HG02642 (cell line): ENCODE data around the gene SLC6A8.
"Not testable (repeated sequence)": the region's sequence is repeated elsewhere in the genome, so short reads cannot be mapped to it uniquely, and the experiment has no call there.

Experiments used
- ATAC-seq: cut with Tn5 transposase; IDR thresholded peaks from one replicate; pipeline ENCODE4 v1.9.1; 2021; ENCODE audit warnings: mild to moderate bottlenecking; ENCODE audit not compliant: unreplicated experiment, poor library complexity

SLC6A8 gene

DNA sequence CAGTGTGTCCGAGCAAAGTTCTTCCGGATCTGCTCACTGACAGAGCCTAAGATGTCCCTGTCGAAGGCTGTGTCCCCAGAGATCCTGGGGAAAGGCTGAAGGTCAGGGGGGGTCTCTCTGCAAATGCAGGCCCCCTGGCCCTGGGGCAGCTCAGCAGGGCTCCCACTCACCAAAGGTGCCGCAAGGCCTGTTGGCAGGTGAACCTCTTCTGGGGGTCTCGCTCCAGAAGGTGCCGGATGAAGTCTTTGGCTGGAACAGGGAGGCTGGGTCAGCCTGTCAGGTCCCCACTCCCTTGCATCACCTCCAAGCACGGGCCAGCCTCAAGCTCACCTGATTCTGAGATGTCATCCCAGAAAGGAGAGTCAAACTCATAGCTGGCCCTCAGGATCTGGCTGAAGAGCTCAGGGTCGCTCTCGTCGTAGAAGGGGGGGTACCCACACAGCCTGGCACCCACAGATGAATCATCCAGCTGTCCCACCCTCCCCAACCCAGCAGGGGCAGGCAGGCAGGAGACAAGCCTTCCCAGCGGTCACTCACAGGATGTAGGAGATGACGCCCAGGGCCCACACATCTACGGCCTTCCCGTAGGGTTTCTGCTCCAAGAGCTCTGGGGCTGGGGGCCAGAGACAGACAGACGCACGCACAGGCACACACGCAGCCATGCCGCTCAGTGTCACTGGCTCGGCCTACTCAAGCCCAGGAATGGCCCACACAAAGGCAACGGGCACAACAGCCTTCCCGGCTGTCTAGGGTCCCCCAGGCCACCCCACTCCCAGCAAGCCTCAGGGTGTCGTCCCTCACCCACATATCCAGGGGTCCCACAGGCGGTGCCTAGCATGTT lies 16.8 kb upstream of the SLC6A8 start:
- no peak for ATAC-seq

DNA sequence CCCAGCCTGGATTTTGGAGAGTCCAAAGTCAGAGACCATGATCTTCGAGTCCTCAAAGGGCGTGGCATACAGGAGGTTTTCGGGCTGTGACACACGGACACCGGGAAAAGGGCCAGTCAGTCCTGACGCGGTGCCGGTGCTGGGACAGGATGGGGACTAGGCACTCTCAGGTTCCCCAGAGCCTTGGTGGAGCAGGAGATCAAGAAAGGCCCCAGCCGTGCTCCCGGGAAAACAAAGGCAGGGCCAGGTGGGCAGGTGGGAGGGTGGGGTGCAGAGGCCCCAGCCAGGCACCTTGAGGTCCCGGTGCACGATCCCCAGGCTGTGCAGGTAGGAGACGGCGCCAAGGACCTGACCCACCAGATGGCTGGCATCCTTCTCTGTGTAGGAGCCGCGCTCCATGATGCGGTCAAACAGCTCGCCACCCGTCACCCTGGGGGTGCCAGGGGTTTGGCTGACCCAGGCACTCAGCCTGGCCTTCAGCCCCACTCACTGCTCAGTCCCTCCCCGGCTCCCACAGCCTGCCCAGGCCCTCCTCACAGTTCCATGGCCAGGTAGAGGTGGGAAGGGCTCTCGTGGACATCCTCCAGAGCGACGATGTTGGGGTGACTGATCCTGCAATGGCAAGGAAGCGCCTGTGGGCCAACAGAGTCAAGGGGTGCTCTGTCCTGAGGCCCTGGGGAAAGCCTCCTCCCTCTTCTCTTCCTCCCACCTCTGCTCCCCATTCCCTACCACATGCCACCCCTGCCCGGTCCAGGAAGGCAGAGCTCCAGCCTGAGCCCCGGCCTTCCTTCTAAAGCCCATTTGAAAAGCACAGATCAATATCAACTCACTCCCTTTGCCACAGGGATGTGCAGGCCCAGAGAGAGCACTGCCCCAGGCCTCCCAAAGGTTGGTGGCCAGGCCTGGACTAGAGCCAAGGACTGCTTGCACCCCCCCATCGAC lies 15.9 kb upstream of the SLC6A8 start:
- no peak for ATAC-seq

DNA sequence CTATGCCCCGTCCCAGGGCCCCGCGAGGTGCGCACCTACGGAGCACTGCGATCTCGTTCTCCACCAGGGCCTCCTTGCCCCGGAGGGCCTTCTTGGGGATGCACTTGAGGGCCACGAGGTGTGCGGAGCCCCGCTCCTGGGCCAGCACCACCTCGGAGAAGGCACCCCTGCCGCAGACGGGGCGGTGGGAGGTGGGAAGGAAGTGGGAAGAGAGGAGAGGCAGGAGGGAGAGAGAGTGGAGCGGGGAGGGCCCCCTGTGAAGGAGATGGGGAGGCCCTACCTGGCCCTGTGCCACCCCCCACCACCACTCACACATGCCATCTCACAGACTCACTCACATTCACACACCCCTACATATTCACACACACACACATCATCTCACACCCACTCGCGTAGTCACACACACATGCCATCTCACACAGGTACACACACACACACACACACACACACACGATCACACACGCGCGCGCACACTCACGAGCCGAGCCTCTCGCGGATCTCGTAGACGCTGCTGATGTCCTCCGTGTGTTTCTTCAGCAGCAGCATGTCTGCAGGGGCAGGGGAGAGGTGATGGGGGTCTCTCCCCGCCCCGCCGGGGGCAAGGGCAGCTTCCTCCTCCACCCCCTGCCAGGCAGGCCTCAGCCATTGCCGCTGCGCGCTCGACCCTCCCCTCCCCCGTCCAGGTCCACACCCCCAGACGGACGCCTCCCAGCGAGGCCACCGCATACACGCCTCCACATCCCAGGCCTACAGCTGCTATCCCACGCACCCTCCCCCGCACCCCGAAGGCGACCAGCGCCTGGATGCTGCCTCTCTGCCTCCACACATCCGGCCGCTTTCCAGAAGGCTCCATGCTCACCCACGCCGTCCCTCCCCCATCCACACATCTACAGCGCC lies 14.9 kb upstream of the SLC6A8 start:
- ATAC-seq, result no peak

DNA sequence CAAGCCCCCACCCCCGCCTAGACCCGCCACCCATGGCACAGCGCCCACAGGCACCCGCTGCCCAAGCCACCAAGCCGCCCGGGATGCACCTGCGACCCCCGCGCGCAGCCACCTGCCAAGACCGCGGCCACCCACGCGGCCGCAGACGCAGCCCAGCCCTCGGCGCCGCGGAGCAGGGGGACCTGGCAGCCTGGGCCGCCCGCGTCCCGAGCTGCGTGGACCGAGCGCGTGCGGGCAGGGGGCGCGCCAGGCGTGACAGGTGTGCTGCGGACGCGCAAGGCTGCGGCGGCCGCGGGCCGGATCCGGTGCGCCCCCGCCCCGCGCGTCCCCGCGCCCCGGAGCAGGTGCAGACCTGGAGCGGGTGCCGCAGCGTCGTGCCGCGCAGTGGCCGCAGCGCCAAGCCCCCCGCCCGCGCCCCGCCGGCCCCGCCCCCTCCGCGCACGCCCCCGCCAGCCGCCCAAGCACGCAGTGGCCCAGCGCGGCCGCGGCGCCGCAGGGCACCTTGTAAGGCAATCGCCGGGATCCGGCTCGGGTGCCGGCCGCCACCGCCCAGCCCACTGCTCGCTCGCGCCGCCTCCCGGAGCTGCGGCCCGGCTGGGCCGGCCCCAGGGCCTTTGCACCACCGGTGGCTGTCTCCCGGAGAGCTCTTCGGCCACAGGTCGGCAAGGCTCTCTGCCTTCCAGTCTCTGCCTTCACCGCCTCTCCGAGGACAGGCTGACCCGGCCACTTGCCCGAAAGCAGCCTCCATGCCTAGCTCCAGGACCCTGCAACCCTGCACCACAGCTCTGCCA lies 14.1 kb upstream of the SLC6A8 start, which contains the start of gene PNCK:
Gene PNCK, minus strand, starts transcription at position 386 of the 791 bp plus-strand sequence. CDS start 737 bp downstream, outside the sequence.
- ATAC-seq, result no peak

DNA sequence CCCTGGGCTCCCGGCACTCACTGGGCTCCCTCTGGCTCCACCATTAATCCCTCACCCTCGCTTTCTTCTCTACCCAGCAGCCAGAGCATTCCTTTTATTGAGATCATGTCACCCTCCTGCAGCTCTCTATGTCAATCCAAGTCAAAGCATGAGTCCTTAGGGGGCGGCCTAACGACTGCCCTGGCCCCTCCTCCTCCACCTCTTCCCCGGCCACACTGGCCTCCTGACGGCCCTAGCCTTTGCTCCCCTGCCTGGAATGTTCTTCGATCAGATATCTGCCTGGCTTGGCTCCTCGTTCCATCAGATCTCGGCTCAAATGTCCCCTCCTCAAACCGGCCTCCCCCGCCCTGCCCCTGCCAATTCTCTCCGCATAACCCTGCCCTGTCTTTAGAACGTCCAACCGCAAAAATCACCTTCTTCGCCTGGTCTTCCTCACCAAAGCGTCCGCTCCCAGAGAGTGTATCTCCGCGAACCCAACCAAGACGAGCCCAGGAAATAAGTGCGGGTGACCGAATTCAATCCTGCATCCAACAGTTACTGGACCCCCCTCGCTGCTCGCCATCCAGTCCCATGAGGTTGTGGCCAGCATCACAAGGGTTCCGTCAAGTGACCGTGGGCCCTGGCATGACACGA lies 13.4 kb upstream of the SLC6A8 start:
- no peak for ATAC-seq

DNA sequence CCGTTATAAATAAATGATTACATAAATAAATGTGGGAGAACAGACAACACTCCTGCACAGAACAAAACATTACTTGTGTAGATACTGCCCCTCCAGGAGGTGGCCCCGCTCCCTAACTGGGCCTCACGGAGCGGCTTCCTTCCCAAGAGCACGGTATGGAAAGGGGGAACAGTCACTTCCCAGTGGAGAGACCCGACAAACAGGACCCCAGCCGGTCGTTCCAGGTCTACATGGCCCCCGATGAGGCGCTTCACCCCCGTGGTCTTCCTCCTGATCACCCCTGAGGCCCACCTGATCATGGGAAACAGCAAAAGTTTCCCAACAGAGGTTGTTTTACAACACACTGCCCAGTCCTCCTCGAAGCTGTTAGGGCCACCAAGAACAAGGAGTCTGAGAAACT lies 6.6 kb upstream of the SLC6A8 start:
- ATAC-seq, result no peak

DNA sequence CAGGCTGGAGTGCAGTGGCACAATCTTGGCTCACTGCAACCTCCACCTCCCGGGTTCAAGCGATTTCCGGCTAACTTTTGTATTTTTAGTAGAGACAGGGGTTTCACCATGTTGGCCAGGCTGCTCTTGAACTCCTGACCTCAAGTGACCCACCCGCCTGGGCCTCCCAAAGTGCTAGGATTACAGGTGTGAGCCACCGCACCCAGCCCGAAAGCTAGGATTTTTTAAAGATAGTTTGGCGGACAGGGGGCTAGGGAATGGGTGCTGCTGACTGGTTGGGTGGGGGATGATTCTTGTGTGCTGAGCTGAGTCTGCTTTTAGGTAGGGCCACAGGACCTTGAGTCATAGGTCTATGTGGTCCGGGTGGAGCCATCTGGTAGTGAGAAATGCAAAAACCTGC lies 4.2 kb upstream of the SLC6A8 start:
- not testable (repeated sequence) for ATAC-seq

DNA sequence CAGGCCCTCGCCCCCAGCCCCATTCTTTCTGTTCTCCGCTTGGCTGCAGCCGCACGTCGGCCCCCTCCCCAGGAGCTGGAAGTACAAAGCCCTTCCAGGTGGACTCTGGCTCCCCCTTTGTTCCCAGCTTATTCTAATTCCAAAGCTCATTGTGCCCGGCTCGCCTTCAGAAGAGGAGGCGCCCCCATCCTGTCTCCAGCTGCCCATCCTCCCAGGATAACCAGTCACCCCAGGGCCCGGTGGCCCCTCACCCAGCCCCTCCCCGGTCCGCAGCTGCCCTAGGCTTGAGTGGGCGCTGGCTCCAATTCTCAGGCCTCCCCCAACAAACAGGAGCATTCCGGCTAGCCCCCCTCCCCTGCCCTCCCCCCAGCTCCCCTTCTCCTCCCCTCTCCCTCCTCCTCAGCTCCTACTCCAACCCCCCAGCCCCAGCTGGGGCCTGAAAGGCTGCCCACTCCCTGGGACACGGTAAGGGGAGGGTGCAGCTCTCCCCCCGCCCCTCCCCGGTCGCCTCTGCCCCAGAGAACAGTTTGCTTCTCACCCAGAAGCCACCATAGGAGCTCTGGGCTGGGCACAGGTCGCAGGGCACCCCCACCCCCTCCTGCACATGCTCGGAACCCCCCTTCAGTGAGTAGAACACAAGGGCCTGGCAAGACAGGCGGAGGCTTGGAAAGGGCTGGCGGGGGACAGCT lies 3.1 kb upstream of the SLC6A8 start:
- ATAC-seq, result no peak

DNA sequence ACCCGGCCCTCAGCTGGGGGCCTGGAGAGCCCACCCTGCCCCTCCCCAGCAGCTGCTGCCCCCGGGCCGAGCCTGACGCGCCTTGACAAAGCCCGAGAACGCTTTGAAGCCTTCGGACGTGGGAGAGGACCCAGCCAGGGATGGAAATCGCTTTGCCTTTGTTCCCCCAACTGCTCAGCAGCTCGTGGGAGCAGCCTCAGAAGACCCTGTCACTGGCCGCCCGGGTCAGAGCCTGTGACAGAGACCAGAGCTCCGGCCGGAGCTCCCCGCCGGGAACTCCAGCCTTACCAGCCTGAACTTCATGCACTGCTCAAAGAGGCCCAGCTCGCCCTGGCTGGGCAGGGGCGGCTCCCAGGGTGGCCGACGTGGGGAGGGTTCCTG lies 2.6 kb upstream of the SLC6A8 start:
- ATAC-seq, result no peak

DNA sequence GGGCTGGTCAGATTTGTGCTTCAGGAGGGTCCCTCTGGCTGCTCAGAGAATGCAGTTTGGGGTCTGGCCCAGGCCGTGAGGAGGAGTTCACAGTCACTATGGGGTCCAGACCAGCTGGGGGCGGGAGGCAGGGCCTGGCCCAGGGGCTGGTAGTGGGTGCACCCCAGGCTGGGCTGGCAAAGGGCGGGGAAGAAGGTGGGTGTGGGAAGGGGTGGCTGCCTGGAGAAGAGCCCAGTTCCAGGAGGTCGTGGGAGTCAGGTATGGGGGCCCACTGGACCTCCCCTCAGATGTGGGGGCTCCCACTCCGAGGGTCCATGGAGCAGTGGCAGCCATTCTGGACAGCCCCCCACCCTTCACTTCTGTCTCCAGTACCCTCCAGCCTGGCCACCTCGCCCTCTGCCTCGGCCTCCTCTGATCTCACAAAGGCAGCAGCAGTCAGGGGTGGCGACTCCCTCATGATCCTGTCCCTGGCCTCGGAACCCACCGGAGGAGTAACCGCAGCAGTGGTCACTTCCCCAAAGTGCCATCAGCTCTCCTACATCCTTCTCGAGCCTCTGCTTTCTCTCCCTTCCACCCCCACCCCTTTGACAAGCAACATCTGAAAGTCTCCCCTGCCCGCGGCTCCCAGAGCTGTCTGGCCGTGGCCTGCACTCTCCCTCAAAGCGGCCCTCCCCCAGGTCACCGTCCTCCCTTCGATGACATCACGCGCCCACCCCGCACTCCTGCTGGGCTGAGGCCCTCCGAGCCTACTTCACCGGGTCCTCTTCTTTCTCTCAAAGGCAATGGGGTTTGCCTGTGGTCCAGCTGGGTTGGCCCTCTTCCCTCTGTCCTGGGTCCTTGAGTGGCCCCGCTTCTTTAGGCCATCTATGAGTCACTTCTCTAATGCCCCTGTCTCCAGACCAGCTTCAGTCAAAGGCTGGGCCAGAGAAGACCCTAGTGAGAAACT lies 1.7 kb upstream of the SLC6A8 start:
- no peak for ATAC-seq

DNA sequence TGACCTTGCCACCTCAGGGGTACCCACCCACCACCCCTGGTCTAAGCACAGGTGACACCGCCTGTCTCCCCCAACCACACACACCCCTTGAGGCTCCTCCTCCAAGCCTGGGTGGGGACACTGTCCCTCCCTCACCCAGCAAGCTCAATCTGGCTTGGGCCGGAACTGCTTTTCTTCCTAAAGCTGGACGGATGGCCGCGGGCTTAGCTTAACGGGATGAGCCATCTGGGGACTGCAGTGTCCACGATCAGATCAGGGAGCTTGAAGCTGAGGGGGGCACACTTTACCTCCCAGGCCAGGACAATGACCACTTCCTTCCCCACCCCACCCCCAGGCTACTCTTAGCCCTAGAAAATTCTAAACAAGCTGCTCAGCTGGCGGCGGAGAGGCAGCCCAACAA lies 1.0 kb upstream of the SLC6A8 start:
- ATAC-seq, result no peak

DNA sequence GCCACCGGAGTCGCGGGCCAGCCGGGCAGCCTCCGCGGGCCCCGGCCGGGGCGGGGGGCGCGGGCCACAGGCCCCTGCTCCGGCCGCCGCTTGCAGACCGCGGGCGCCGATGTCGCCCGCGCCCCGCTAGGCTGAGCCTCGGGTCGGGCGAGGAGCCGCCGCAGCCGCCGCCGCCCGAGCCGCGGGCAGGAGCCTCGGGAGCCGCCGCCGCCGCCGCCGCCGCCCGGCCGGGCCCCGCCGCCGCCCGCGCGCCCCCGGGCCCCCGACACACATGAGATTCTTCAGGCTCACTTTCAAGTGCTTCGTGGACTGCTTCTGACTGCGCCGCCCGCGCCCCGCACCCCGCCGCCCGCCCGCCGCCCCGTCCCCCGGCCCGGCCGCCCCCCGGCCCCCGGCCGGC lies 345 bp downstream of the SLC6A8 start:
- ATAC-seq, result no peak

DNA sequence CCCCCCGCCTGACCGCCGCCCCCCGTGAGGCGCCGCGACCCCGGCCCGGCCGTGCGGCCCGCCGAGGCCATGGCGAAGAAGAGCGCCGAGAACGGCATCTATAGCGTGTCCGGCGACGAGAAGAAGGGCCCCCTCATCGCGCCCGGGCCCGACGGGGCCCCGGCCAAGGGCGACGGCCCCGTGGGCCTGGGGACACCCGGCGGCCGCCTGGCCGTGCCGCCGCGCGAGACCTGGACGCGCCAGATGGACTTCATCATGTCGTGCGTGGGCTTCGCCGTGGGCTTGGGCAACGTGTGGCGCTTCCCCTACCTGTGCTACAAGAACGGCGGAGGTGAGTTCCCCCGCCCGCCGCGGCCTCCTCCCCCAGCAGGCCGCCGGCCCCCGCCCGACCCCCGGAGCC lies 780 bp downstream of the SLC6A8 start:
- ATAC-seq, result no peak

DNA sequence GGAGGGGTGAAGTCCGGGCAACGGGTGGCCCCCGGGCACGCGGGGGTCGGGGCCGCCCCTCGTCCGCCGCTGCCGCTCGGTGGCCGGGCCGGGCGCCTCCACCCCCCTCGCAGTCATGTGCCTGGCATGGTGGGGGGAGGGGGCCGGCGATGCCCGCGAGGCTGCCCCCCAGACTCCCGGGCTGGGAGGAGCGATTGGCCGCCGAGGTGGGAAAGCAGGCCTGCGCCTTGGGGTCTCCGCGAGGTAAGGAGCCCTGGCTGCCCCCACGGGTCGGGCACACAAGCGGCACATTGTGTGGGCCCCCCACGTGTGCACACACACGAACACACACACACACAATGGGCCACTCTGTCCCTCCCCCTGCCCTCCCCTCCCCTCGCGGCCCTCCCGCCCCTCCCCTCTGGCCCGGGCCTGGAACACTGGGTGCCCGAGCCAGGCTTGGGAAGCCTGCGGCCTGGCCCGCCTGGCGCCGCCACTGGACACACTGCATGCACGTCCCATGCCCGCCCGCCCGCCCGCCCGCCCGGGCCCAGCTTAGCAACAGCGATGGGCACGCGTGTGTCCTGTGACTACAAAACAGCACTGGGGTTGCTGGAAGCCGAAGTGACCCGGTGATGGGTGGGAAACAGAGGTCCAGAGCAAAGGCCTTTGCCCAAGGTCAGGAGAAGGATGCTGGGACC lies 1.3 kb downstream of the SLC6A8 start:
- no peak for ATAC-seq

DNA sequence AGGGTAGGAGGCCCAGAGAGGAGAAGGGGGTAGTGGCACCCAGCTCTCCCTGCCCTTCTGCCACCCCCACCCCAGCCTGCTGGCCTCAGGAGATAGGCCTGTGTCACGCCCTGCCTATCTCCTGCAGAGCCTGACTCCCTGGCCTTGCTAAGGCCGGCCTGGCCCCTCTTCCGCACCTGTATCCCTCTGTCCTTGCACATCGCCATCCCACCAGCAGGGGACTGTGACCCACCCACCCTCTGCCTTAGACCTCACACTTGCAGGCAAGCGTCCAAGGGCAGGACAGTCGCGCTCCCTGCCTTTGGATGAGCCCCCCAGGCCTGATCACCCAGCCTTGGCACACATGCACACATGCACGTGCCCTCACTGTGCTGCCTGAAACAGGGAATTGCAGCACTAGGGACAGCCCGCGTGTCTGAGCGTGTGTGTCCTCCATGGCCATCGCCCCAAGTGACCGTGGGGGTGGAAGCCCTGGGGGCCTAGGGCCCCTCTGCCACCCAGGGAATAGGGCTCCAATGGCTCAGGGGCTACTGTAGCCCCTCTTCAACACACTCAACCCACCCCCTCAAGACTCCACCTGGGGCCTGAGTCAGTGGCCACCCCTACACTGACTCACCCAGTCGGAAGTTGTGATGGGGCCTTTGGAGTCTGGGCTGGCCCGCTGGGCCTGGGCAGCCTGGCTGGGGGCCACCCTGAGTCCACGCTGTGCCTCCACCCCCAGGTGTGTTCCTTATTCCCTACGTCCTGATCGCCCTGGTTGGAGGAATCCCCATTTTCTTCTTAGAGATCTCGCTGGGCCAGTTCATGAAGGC lies 2.1 kb downstream of the SLC6A8 start:
- no peak for ATAC-seq

DNA sequence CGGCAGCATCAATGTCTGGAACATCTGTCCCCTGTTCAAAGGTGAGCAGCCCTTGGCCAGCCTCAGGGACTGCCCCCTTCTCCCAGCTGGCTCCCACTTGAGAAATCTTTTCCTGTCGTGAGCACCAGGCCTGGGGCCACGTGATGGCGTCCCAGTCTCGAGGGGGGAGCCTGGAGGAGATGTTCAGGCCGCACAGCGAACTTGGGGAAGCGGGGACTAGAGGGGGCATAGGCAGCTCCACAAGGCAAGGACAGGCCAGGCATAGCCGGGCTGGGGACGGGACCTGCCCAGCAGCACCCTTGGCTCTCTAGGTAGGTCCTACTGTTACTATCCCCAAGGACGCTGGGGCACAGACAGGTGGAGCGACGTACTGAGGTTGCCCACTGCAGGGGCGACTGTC lies 2.7 kb downstream of the SLC6A8 start:
- no peak for ATAC-seq
